ENCODE results near the gene COBL. TPM values are rescaled to one million over a fixed set of nuclear protein-coding genes. Genes with fewer than 3 reads are reported as not detected.

COBL gene
- total and polyA plus RNA-seq, 5 donors from 2014 or later: 0.03 to 0.59 TPM; not detected in 3

GRCh38 chr7:51244053-51244452 is 72.6 kb downstream of the COBL start:
- no peaks in the 10 kb centered on the region for H3K4me1 ChIP-seq (ENCODE audit: control insufficient read depth, insufficient read depth, low read length, poor library complexity, severe bottlenecking)
- H3K4me3 Mint-ChIP-seq: no peak overlapping the region
- H3K4me1 Mint-ChIP-seq: no peaks in the 10 kb centered on the region
- no peak overlapping the region for H3K27ac Mint-ChIP-seq
- H3K27ac ChIP-seq (ENCODE audit: insufficient read depth, low read length, poor library complexity, severe bottlenecking): no peak overlapping the region
- no peaks in the 10 kb centered on the region for H3K9me3 Mint-ChIP-seq
- DNase-seq: no peak
- no peaks in the 10 kb centered on the region for H3K36me3 Mint-ChIP-seq
- no peaks in the 10 kb centered on the region for H3K9me3 ChIP-seq (ENCODE audit: control insufficient read depth in 2 of 2, low read length in 2 of 2)
- no peak for ATAC-seq (ENCODE audit: low read depth in 2 of 2)
- H3K4me3 ChIP-seq (ENCODE audit: low read depth, low read length): no peak overlapping the region
- no peaks in the 10 kb centered on the region for H3K36me3 ChIP-seq (ENCODE audit: control insufficient read depth, insufficient read depth, low read length)
- H3K27me3 Mint-ChIP-seq: no peaks in the 10 kb centered on the region
- no peaks in the 10 kb centered on the region for H3K27me3 ChIP-seq (ENCODE audit: control insufficient read depth, insufficient read depth, low read length)

GRCh38 chr7:51243631-51244030 is 73.0 kb downstream of the COBL start:
- Histone ChIP-seq H3K36me3 (ENCODE audit: control insufficient read depth, insufficient read depth, low read length) (no peaks in the 10 kb centered on the region), H3K27me3 (ENCODE audit: control insufficient read depth, insufficient read depth, low read length) (no peaks in the 10 kb centered on the region), H3K27ac (ENCODE audit: insufficient read depth, low read length, poor library complexity, severe bottlenecking) (no peak overlapping the region), H3K9me3 (ENCODE audit: control insufficient read depth in 2 of 2, low read length in 2 of 2) (no peaks in the 10 kb centered on the region), H3K4me1 (ENCODE audit: control insufficient read depth, insufficient read depth, low read length, poor library complexity, severe bottlenecking) (no peaks in the 10 kb centered on the region), H3K4me3 (ENCODE audit: low read depth, low read length) (no peak overlapping the region)
- ATAC-seq (ENCODE audit: low read depth in 2 of 2): no peak
- Mint-ChIP-seq H3K36me3 (no peaks in the 10 kb centered on the region), H3K9me3 (no peaks in the 10 kb centered on the region), H3K27me3 (no peaks in the 10 kb centered on the region), H3K4me1 (no peaks in the 10 kb centered on the region), H3K4me3 (no peak overlapping the region), H3K27ac (no peak overlapping the region)
- DNase-seq: no peak

GRCh38 chr7:51242881-51243518 is 73.6 kb downstream of the COBL start:
- no peak for ATAC-seq (ENCODE audit: low read depth in 2 of 2)
- no peak for DNase-seq
- no peak overlapping the region for H3K4me3 Mint-ChIP-seq
- Histone ChIP-seq H3K9me3 (ENCODE audit: control insufficient read depth in 2 of 2, low read length in 2 of 2) (no peaks in the 10 kb centered on the region), H3K36me3 (ENCODE audit: control insufficient read depth, insufficient read depth, low read length) (no peaks in the 10 kb centered on the region), H3K27ac (ENCODE audit: insufficient read depth, low read length, poor library complexity, severe bottlenecking) (no peak overlapping the region), H3K4me1 (ENCODE audit: control insufficient read depth, insufficient read depth, low read length, poor library complexity, severe bottlenecking) (no peaks in the 10 kb centered on the region), H3K27me3 (ENCODE audit: control insufficient read depth, insufficient read depth, low read length) (no peaks in the 10 kb centered on the region), H3K4me3 (ENCODE audit: low read depth, low read length) (no peak overlapping the region)
- no peaks in the 10 kb centered on the region for H3K4me1 Mint-ChIP-seq
- no peaks in the 10 kb centered on the region for H3K9me3 Mint-ChIP-seq
- no peak overlapping the region for H3K27ac Mint-ChIP-seq
- no peaks in the 10 kb centered on the region for H3K36me3 Mint-ChIP-seq
- H3K27me3 Mint-ChIP-seq: no peaks in the 10 kb centered on the region

DNA sequence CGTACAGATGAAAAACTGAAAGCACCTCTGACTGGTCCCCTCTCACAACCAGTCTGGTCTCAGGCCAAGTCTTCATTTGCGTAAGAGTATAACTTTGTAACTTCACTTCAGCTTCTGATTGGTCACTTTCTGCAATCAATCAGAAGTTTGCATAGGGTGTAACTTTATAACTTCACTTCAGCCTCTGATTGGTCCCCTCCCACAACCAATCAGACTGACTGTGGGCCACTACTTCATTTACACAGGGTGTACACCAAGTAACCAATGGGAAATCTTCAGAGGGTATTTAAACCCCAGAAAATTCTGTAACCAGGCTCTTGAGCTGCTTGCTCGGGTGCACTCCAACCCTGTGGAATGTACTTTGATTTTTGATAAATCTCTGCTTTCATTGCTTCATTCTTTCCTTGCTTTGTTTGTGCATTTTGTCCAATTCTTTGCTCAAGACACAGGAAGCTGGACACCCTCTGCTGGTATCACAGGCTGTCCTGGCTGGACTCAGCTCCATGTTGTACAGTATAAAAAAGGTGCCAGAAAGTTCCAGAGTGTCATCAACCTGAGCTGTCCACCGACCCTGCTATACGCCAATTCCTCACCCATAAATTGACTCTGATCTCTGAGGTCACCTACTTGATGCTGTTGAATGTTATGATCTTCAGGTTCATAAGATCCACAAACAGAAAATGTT is 74.5 kb downstream of the COBL start:
- no peak for DNase-seq

GRCh38 chr7:51240868-51241267 is 75.7 kb downstream of the COBL start:
- DNase-seq (no peak), ATAC-seq (ENCODE audit: low read depth in 2 of 2) (no peak)
- H3K4me1 ChIP-seq (ENCODE audit: control insufficient read depth, insufficient read depth, low read length, poor library complexity, severe bottlenecking): no peaks in the 10 kb centered on the region
- no peaks in the 10 kb centered on the region for H3K27me3 ChIP-seq (ENCODE audit: control insufficient read depth, insufficient read depth, low read length)
- H3K27me3 Mint-ChIP-seq: no peaks in the 10 kb centered on the region
- no peaks in the 10 kb centered on the region for H3K9me3 Mint-ChIP-seq
- no peak overlapping the region for H3K27ac ChIP-seq (ENCODE audit: insufficient read depth, low read length, poor library complexity, severe bottlenecking)
- no peaks in the 10 kb centered on the region for H3K4me1 Mint-ChIP-seq
- no peaks in the 10 kb centered on the region for H3K36me3 ChIP-seq (ENCODE audit: control insufficient read depth, insufficient read depth, low read length)
- H3K4me3 ChIP-seq (ENCODE audit: low read depth, low read length): no peak overlapping the region
- H3K9me3 ChIP-seq (ENCODE audit: control insufficient read depth in 2 of 2, low read length in 2 of 2): no peaks in the 10 kb centered on the region
- no peak overlapping the region for H3K4me3 Mint-ChIP-seq
- H3K36me3 Mint-ChIP-seq: no peaks in the 10 kb centered on the region
- no peak overlapping the region for H3K27ac Mint-ChIP-seq

More for the DNA sequence above, 74.5 kb downstream of the COBL start:
- Mint-ChIP-seq H3K9me3 (no peaks in the 10 kb centered on the region), H3K36me3 (no peaks in the 10 kb centered on the region), H3K27me3 (no peaks in the 10 kb centered on the region), H3K4me1 (no peaks in the 10 kb centered on the region), H3K27ac (no peak overlapping the region), H3K4me3 (no peak overlapping the region)
- Histone ChIP-seq H3K4me3 (ENCODE audit: low read depth, low read length) (no peak overlapping the region), H3K27me3 (ENCODE audit: control insufficient read depth, insufficient read depth, low read length) (no peaks in the 10 kb centered on the region), H3K27ac (ENCODE audit: insufficient read depth, low read length, poor library complexity, severe bottlenecking) (no peak overlapping the region), H3K36me3 (ENCODE audit: control insufficient read depth, insufficient read depth, low read length) (no peaks in the 10 kb centered on the region), H3K4me1 (ENCODE audit: control insufficient read depth, insufficient read depth, low read length, poor library complexity, severe bottlenecking) (no peaks in the 10 kb centered on the region), H3K9me3 (ENCODE audit: control insufficient read depth in 2 of 2, low read length in 2 of 2) (no peaks in the 10 kb centered on the region)
- ATAC-seq (ENCODE audit: low read depth in 2 of 2): no peak

DNA sequence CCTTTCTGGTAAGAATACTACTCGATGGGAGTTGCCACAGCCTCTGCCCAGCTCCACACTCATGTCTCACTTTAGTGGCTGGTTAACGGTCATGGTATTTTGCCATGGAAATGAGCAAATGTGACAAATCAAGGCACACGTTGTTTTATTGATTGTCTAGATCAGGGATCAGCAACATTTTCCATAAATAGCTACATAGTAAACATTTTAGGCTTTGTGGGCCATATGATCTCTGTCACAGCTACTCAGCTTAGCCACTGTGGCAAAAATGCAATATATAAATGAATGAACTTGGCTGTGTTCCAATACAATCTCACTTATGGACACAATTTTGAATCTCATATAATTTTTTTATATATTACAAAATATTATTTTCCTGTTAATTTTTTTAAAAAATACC is 76.9 kb downstream of the COBL start:
- H3K36me3 ChIP-seq (ENCODE audit: control insufficient read depth, insufficient read depth, low read length): no peaks in the 10 kb centered on the region
- no peaks in the 10 kb centered on the region for H3K36me3 Mint-ChIP-seq
- H3K4me1 ChIP-seq (ENCODE audit: control insufficient read depth, insufficient read depth, low read length, poor library complexity, severe bottlenecking): no peaks in the 10 kb centered on the region
- H3K9me3 ChIP-seq (ENCODE audit: control insufficient read depth in 2 of 2, low read length in 2 of 2): no peaks in the 10 kb centered on the region
- DNase-seq (no peak), ATAC-seq (ENCODE audit: low read depth in 2 of 2) (no peak)
- no peaks in the 10 kb centered on the region for H3K27me3 ChIP-seq (ENCODE audit: control insufficient read depth, insufficient read depth, low read length)
- no peak overlapping the region for H3K4me3 ChIP-seq (ENCODE audit: low read depth, low read length)
- H3K27ac Mint-ChIP-seq: no peak overlapping the region
- H3K4me1 Mint-ChIP-seq: no peaks in the 10 kb centered on the region
- no peaks in the 10 kb centered on the region for H3K9me3 Mint-ChIP-seq
- no peaks in the 10 kb centered on the region for H3K27me3 Mint-ChIP-seq
- H3K27ac ChIP-seq (ENCODE audit: insufficient read depth, low read length, poor library complexity, severe bottlenecking): no peak overlapping the region
- no peak overlapping the region for H3K4me3 Mint-ChIP-seq

DNA sequence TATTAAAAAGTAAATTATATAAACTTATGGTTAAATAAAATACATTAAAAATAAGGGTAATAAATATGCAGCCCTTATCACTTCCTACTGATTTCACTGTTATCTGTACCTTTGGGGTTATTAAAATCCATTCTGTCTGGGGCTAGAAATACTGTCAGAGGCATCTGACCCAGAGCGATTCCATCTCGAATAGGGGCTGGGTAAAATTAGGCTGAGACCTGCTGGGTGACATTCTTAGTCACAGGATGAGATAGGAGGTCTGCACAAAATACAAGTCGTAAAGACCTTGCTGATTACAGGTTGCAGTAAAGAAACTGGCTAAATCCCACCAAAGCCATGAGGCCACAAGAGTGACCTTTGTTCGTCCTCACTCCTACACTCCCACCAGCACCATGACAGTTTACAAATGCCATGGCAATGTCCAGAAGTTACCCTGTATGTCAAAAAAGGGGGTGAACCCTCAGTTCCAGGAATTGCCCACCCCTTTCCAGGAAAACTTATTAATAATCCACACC is 77.6 kb downstream of the COBL start:
- Mint-ChIP-seq H3K36me3 (no peaks in the 10 kb centered on the region), H3K9me3 (no peaks in the 10 kb centered on the region), H3K27me3 (no peaks in the 10 kb centered on the region), H3K4me3 (no peak overlapping the region), H3K27ac (no peak overlapping the region), H3K4me1 (no peaks in the 10 kb centered on the region)
- no peaks in the 10 kb centered on the region for H3K9me3 ChIP-seq (ENCODE audit: control insufficient read depth in 2 of 2, low read length in 2 of 2)
- DNase-seq (no peak), ATAC-seq (ENCODE audit: low read depth in 2 of 2) (no peak)
- H3K36me3 ChIP-seq (ENCODE audit: control insufficient read depth, insufficient read depth, low read length): no peaks in the 10 kb centered on the region
- H3K27ac ChIP-seq (ENCODE audit: insufficient read depth, low read length, poor library complexity, severe bottlenecking): no peak overlapping the region
- no peaks in the 10 kb centered on the region for H3K27me3 ChIP-seq (ENCODE audit: control insufficient read depth, insufficient read depth, low read length)
- no peaks in the 10 kb centered on the region for H3K4me1 ChIP-seq (ENCODE audit: control insufficient read depth, insufficient read depth, low read length, poor library complexity, severe bottlenecking)
- H3K4me3 ChIP-seq (ENCODE audit: low read depth, low read length): no peak overlapping the region
